ENCODE results near the gene NCBP2L. TPM values are rescaled to one million over a fixed set of nuclear protein-coding genes. Genes with fewer than 3 reads are reported as not detected.
A peak's percentile ranks its signal among the peaks of the same experiment; 100 is the strongest.

NCBP2L gene
- polyA plus RNA-seq, 1 donor (not counting 4 experiments of a cell fraction or from before 2014, with no cell fraction given): not detected

DNA sequence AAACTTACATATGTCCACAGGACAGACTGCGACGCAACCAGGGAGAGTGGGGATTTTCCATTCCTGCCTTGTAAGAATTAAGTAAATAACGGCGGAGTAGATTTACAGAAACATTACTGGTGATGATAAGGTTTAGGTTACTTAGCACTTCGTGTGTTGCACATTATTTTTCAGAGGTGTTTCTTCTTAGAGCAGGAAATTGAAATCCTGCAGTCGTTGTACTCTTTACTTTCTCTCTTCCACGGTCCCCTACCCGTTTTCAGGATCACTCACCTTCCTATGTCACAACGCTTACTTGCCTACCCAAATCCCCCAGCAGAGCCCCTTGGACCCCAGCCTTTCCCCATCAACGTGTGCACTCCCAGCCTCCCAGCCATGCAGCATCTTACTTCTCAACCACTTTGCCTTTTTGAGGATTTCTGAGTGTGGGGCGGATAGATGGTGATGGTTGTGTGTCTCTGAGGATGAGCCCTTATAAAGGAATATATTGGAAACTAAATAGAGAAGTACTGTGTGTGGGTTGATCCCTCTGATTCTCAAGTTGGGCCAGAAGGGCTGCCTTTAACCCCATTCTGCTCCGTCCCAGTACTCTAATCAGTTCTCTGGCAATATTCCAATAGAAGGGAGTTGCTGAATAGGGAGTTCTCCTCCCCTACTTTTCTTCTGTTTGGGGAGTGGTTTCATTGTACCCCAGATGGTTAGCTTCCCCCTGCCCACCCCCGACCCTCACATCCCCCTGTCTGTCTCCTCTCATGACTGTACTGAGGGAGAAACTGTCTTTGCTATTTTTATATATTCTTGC lies 49.7 kb downstream of the NCBP2L start:
- Histone ChIP-seq H2AFZ (ENCODE audit: control insufficient read depth, low read length) (peak overlapping the region; percentile 54), H3K9ac (ENCODE audit: control insufficient read depth, extremely low read depth, insufficient read depth, low read length) (peak overlapping the region; percentile 72)

DNA sequence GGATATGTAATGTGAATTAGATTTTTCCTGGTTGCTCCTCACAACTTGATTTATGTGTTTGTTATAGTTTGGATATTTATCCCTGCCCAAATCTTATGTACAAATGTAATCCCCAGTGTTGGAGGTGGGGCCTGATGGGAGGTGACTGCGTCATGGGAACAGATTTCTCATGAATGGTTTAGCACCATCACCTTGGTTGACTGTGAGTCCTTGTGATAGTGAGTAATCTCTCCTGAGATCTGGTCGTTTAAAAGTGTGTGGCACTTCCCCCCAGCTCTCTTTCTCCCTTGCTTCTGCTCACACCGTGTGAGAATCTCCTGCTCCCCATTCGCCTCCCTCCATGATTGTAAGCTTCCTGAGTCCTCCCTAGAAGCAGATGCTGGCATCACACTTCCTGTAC lies 50.3 kb downstream of the NCBP2L start:
- DNase-seq (ENCODE audit: low read depth, low spot score) (no peak), FAIRE-seq (peak; percentile 63)
- no peak overlapping the region for H3K9ac ChIP-seq (ENCODE audit: control insufficient read depth, extremely low read depth, insufficient read depth, low read length)
- H3K27me3 ChIP-seq (ENCODE audit: control insufficient read depth, extremely low read depth, insufficient read depth, low read length): peaks cover 5% of the 10 kb centered on the region
- H4K20me1 ChIP-seq (ENCODE audit: control insufficient read depth, extremely low read depth, insufficient read depth, low read length): no peaks in the 10 kb centered on the region
- H2AFZ ChIP-seq (ENCODE audit: control insufficient read depth, low read length): no peak overlapping the region
- dilution Hi-C loops (cut with MboI; ENCODE audit: extremely low pct_ligation_motif_present, low sequenced_read_pairs): no loop called here
- TF ChIP-seq, protein P1, sequence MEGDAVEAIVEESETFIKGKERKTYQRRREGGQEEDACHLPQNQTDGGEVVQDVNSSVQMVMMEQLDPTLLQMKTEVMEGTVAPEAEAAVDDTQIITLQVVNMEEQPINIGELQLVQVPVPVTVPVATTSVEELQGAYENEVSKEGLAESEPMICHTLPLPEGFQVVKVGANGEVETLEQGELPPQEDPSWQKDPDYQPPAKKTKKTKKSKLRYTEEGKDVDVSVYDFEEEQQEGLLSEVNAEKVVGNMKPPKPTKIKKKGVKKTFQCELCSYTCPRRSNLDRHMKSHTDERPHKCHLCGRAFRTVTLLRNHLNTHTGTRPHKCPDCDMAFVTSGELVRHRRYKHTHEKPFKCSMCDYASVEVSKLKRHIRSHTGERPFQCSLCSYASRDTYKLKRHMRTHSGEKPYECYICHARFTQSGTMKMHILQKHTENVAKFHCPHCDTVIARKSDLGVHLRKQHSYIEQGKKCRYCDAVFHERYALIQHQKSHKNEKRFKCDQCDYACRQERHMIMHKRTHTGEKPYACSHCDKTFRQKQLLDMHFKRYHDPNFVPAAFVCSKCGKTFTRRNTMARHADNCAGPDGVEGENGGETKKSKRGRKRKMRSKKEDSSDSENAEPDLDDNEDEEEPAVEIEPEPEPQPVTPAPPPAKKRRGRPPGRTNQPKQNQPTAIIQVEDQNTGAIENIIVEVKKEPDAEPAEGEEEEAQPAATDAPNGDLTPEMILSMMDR (optimal IDR thresholded peaks at IDR 0.05 in 1 of 3, IDR thresholded peaks at IDR 0.05 in 1 of 3, conservative IDR thresholded peaks at IDR 0.05 in 1 of 3; ENCODE audit: extremely low read depth in 1 of 3, insufficient read depth in 2 of 3, low read length in 3 of 3): no peak
- no peak for TF ChIP-seq EZH2 (IDR thresholded peaks at IDR 0.05; ENCODE audit: low read length)
- no peak overlapping the region for H3K4me3 ChIP-seq (ENCODE audit: control insufficient read depth in 2 of 3, extremely low read depth in 1 of 3, insufficient read depth in 2 of 3, low read depth in 1 of 3, low read length in 3 of 3)
- no peaks in the 10 kb centered on the region for H3K9me3 ChIP-seq (ENCODE audit: control insufficient read depth, low read depth, low read length)
- no peak overlapping the region for H3K27ac ChIP-seq (ENCODE audit: control insufficient read depth, insufficient read depth, low read length)
- H3K79me2 ChIP-seq (ENCODE audit: control insufficient read depth, insufficient read depth, low read length): peaks cover 9% of the 10 kb centered on the region
- H3K36me3 ChIP-seq (ENCODE audit: control insufficient read depth in 2 of 2, extremely low read depth in 1 of 2, insufficient read depth in 2 of 2, low read length in 2 of 2): no peaks in the 10 kb centered on the region
- H3K4me2 ChIP-seq (ENCODE audit: control insufficient read depth, extremely low read depth, insufficient read depth, low read depth, low read length): peak overlapping the region; percentile 47
- H3K4me1 ChIP-seq (ENCODE audit: control insufficient read depth, extremely low read depth, insufficient read depth, low read length): no peaks in the 10 kb centered on the region
- no peaks in the 10 kb centered on the region for H3K9me1 ChIP-seq (ENCODE audit: control insufficient read depth, extremely low read depth, insufficient read depth, low read length)

More for the DNA sequence above, 49.7 kb downstream of the NCBP2L start:
- Histone ChIP-seq H3K9me1 (ENCODE audit: control insufficient read depth, extremely low read depth, insufficient read depth, low read length) (no peaks in the 10 kb centered on the region), H3K36me3 (ENCODE audit: control insufficient read depth in 2 of 2, extremely low read depth in 1 of 2, insufficient read depth in 2 of 2, low read length in 2 of 2) (no peaks in the 10 kb centered on the region), H3K4me3 (ENCODE audit: control insufficient read depth in 2 of 3, extremely low read depth in 1 of 3, insufficient read depth in 2 of 3, low read depth in 1 of 3, low read length in 3 of 3) (peak overlapping the region; percentile 20 to 62 (median 51)), H3K27ac (ENCODE audit: control insufficient read depth, insufficient read depth, low read length) (peak overlapping the region; percentile 55), H4K20me1 (ENCODE audit: control insufficient read depth, extremely low read depth, insufficient read depth, low read length) (no peaks in the 10 kb centered on the region), H3K4me2 (ENCODE audit: control insufficient read depth, extremely low read depth, insufficient read depth, low read depth, low read length) (peak overlapping the region; percentile 47), H3K4me1 (ENCODE audit: control insufficient read depth, extremely low read depth, insufficient read depth, low read length) (no peaks in the 10 kb centered on the region), H3K9me3 (ENCODE audit: control insufficient read depth, low read depth, low read length) (no peaks in the 10 kb centered on the region), H3K27me3 (ENCODE audit: control insufficient read depth, extremely low read depth, insufficient read depth, low read length) (peaks cover 5% of the 10 kb centered on the region), H3K79me2 (ENCODE audit: control insufficient read depth, insufficient read depth, low read length) (peaks cover 9% of the 10 kb centered on the region)
- dilution Hi-C loops (cut with MboI; ENCODE audit: extremely low pct_ligation_motif_present, low sequenced_read_pairs): no loop called here
- DNase-seq (ENCODE audit: low read depth, low spot score): no peak
- no peak for FAIRE-seq
- TF ChIP-seq, protein P1 (optimal IDR thresholded peaks at IDR 0.05 in 1 of 3, IDR thresholded peaks at IDR 0.05 in 1 of 3, conservative IDR thresholded peaks at IDR 0.05 in 1 of 3; ENCODE audit: extremely low read depth in 1 of 3, insufficient read depth in 2 of 3, low read length in 3 of 3): no peak
- no peak for TF ChIP-seq EZH2 (IDR thresholded peaks at IDR 0.05; ENCODE audit: low read length)

Measured in keratinocyte (primary cell).